ENCODE data around the gene CES4A.

CES4A gene

DNA sequence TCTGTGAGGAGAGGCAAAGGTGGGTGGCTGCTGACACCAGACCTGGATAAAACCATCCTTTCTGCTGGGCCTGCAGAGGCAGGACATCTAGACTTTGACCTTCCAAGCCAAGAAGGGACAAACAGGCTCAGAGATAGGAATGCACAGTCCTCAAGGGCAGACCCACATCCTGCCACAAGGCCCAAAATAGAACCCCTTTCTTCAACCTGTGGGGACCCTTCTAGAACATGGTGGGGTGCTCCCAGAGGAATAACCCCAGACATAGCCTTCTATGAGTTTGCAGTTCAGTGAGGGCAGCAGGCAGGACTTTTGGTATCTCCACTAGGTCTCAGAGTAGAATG lies 36.8 kb downstream of the CES4A start:
- no peaks in the 10 kb centered on the region for H4K20me1 ChIP-seq (ENCODE audit: insufficient read depth, low read length)
- H3K4me3 ChIP-seq (ENCODE audit: low read depth, low read length, poor library complexity, severe bottlenecking) = no peak overlapping the region
- H3K27ac ChIP-seq (ENCODE audit: low read depth, low read length, poor library complexity, severe bottlenecking) = no peak overlapping the region
- H3K9ac ChIP-seq (ENCODE audit: low read length) = no peak overlapping the region
- no peaks in the 10 kb centered on the region for H3K9me2 ChIP-seq (ENCODE audit: low read depth, low read length)
- no peaks in the 10 kb centered on the region for H3K27me3 ChIP-seq (ENCODE audit: insufficient read depth, low read length)
- H3K36me3 ChIP-seq (ENCODE audit: insufficient read depth, low read length) = no peaks in the 10 kb centered on the region
- 0 out of 2 replicates have a peak, but pooled peaks cover 2% of the 10 kb centered on the region for H3K79me2 ChIP-seq (ENCODE audit: insufficient read depth, low read length)
- H3K4me2 ChIP-seq (ENCODE audit: low read length) = no peak overlapping the region
- H2AFZ ChIP-seq (ENCODE audit: low read length) = no peak overlapping the region
- TF ChIP-seq, protein P1, sequence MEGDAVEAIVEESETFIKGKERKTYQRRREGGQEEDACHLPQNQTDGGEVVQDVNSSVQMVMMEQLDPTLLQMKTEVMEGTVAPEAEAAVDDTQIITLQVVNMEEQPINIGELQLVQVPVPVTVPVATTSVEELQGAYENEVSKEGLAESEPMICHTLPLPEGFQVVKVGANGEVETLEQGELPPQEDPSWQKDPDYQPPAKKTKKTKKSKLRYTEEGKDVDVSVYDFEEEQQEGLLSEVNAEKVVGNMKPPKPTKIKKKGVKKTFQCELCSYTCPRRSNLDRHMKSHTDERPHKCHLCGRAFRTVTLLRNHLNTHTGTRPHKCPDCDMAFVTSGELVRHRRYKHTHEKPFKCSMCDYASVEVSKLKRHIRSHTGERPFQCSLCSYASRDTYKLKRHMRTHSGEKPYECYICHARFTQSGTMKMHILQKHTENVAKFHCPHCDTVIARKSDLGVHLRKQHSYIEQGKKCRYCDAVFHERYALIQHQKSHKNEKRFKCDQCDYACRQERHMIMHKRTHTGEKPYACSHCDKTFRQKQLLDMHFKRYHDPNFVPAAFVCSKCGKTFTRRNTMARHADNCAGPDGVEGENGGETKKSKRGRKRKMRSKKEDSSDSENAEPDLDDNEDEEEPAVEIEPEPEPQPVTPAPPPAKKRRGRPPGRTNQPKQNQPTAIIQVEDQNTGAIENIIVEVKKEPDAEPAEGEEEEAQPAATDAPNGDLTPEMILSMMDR (IDR thresholded peaks at IDR 0.05; ENCODE audit: low read length) = no peak
- TF ChIP-seq EZH2 (IDR thresholded peaks at IDR 0.05; ENCODE audit: borderline replicate concordance, low read length) = no peak
- H3F3A ChIP-seq (ENCODE audit: insufficient read depth, low read length) = no peaks in the 10 kb centered on the region
- H3K9me3 ChIP-seq (ENCODE audit: low read length) = no peaks in the 10 kb centered on the region
- H3K4me1 ChIP-seq (ENCODE audit: insufficient read depth, low read length, severe bottlenecking) = peaks cover 10% of the 10 kb centered on the region

DNA sequence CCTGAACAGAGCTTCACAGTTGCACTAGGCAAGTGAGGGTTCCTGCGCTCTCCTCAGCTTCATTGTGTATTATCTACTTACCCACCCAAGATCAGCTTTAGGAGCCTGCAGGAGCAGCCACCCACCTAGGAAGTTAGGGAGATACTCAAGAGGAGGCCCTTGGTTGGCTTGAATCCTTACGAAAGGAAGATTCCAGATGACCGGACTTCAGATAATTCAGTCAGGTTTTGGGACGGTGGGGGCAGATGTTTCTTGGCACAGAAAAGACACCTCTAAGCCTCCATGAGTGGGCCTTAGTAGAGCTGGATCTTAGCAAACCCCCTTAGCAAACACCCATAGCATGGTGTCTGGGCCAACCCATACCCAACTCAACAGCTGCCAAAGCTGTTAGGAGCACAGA lies 38.2 kb downstream of the CES4A start:
- no peaks in the 10 kb centered on the region for H3F3A ChIP-seq (ENCODE audit: insufficient read depth, low read length)
- H3K9ac ChIP-seq (ENCODE audit: low read length) = no peak overlapping the region
- H3K4me1 ChIP-seq (ENCODE audit: insufficient read depth, low read length, severe bottlenecking) = peaks cover 24% of the 10 kb centered on the region
- H3K27ac ChIP-seq (ENCODE audit: low read depth, low read length, poor library complexity, severe bottlenecking) = no peak overlapping the region
- H2AFZ ChIP-seq (ENCODE audit: low read length) = no peak overlapping the region
- TF ChIP-seq, protein P1 (IDR thresholded peaks at IDR 0.05; ENCODE audit: low read length) = no peak
- TF ChIP-seq EZH2 (IDR thresholded peaks at IDR 0.05; ENCODE audit: borderline replicate concordance, low read length) = no peak
- H3K27me3 ChIP-seq (ENCODE audit: insufficient read depth, low read length) = no peaks in the 10 kb centered on the region
- H3K9me3 ChIP-seq (ENCODE audit: low read length) = no peaks in the 10 kb centered on the region
- H4K20me1 ChIP-seq (ENCODE audit: insufficient read depth, low read length) = no peaks in the 10 kb centered on the region
- H3K79me2 ChIP-seq (ENCODE audit: insufficient read depth, low read length) = peaks cover 8% of the 10 kb centered on the region; the same call in 1 of the 2 replicates
- H3K36me3 ChIP-seq (ENCODE audit: insufficient read depth, low read length) = peaks cover 9% of the 10 kb centered on the region; the same call in 1 of the 2 replicates
- no peaks in the 10 kb centered on the region for H3K9me2 ChIP-seq (ENCODE audit: low read depth, low read length)
- H3K4me2 ChIP-seq (ENCODE audit: low read length) = no peak overlapping the region
- no peak overlapping the region for H3K4me3 ChIP-seq (ENCODE audit: low read depth, low read length, poor library complexity, severe bottlenecking)

DNA sequence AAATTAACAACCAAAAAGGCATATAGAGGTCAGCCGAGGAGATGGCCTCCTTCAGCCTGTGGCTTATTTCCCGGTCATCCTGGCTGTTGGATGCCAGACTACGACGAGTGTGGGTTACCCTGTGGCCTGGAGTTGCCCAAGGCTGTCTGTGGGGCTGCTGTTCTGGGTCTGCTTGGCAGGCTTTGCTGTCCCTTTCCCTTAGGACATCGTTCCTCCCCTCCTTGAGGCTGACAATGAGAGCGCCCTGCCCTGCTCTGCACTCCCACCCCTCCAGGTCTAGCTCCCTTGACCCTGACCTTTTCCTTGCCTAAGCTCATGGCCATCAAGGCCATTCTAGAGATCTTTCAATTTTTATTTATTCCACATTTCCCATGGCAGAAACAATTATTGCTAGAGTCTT lies 38.7 kb downstream of the CES4A start:
- TF ChIP-seq, protein P1 (IDR thresholded peaks at IDR 0.05; ENCODE audit: low read length) = no peak
- no peak for TF ChIP-seq EZH2 (IDR thresholded peaks at IDR 0.05; ENCODE audit: borderline replicate concordance, low read length)
- Histone ChIP-seq H3K4me3 (ENCODE audit: low read depth, low read length, poor library complexity, severe bottlenecking) (no peak overlapping the region), H3K4me2 (ENCODE audit: low read length) (no peak overlapping the region), H3K27ac (ENCODE audit: low read depth, low read length, poor library complexity, severe bottlenecking) (no peak overlapping the region), H3K9ac (ENCODE audit: low read length) (no peak overlapping the region), H2AFZ (ENCODE audit: low read length) (no peak overlapping the region), H4K20me1 (ENCODE audit: insufficient read depth, low read length) (no peaks in the 10 kb centered on the region), H3F3A (ENCODE audit: insufficient read depth, low read length) (no peaks in the 10 kb centered on the region), H3K79me2 (ENCODE audit: insufficient read depth, low read length) (peaks cover 8% of the 10 kb centered on the region; the same call in 1 of the 2 replicates), H3K36me3 (ENCODE audit: insufficient read depth, low read length) (peaks cover 13% of the 10 kb centered on the region), H3K27me3 (ENCODE audit: insufficient read depth, low read length) (no peaks in the 10 kb centered on the region), H3K4me1 (ENCODE audit: insufficient read depth, low read length, severe bottlenecking) (peaks cover 28% of the 10 kb centered on the region), H3K9me3 (ENCODE audit: low read length) (no peaks in the 10 kb centered on the region), H3K9me2 (ENCODE audit: low read depth, low read length) (no peaks in the 10 kb centered on the region)
